ES-I3 (cell line): ENCODE measurements around the gene PODN.

Experiments used
- H3K36me3 ChIP-seq: 2 replicates; pipeline ENCODE4 v1.6.1; 2013; ENCODE audit warnings: mild to moderate bottlenecking, low read length, control low read depth, moderate library complexity; ENCODE audit not compliant: insufficient read depth
- H3K4me1 ChIP-seq: 2 replicates; pipeline ENCODE4 v1.6.1; 2013; ENCODE audit warnings: mild to moderate bottlenecking, control low read depth, low read length; ENCODE audit not compliant: insufficient read depth
- H3K9ac ChIP-seq: 2 replicates; pipeline ENCODE4 v1.6.1; 2013; ENCODE audit warnings: low read depth, mild to moderate bottlenecking, low read length, moderate library complexity
- H3K9me3 ChIP-seq: 2 replicates; pipeline ENCODE4 v1.6.1; 2013; ENCODE audit warnings: mild to moderate bottlenecking, low read length, moderate library complexity; ENCODE audit not compliant: control insufficient read depth, insufficient read depth

Gene PODN, protein sequence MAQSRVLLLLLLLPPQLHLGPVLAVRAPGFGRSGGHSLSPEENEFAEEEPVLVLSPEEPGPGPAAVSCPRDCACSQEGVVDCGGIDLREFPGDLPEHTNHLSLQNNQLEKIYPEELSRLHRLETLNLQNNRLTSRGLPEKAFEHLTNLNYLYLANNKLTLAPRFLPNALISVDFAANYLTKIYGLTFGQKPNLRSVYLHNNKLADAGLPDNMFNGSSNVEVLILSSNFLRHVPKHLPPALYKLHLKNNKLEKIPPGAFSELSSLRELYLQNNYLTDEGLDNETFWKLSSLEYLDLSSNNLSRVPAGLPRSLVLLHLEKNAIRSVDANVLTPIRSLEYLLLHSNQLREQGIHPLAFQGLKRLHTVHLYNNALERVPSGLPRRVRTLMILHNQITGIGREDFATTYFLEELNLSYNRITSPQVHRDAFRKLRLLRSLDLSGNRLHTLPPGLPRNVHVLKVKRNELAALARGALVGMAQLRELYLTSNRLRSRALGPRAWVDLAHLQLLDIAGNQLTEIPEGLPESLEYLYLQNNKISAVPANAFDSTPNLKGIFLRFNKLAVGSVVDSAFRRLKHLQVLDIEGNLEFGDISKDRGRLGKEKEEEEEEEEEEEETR

DNA sequence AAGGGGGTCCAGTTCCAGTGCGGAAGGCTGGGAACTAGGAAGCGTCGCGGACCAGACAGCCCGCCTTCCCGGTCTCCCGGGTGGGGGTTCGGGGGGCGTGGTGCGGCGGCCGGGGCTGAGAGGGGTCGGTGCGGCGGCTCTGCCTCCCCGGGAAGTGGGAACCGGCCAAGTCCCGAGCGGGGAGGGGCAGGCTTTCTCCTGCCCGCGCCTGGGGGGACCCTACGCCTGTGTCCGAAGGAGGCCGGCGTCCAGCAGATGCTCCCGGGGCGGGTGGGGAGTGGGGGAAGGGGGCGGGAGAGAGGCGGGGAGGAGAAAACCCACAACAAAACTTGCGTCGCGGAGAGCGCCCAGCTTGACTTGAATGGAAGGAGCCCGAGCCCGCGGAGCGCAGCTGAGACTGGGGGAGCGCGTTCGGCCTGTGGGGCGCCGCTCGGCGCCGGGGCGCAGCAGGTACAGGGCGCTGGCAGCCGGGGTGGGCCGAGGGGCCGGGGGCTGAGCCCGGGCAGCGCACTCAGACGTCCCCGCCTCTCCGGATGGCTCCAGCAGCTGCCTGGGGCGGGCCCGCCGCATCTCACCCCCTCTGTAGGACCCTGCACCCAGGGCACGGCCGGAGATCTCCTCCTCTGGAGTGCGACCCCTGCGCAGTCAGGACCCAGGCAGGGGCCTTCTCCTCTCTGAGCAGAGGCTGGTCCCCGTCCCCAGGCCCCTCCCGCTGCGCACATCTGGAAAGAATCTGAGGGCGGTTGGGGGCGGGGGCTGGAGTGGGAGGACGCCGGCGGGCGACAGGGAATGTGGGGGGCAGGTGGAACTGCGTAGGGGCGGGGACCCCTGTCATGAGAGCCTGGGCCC is at the start of gene PODN:
Gene PODN, plus strand, starts transcription at position 355 of the 849 bp plus-strand sequence. CDS start 7,643 bp downstream, outside the sequence.
- no peaks in the 10 kb centered on the region for H3K9me3 ChIP-seq
- no peaks in the 10 kb centered on the region for H3K36me3 ChIP-seq
- H3K9ac ChIP-seq = peak within 1 kb of the TSS; percentile 56
- H3K4me1 ChIP-seq = peaks cover 5% of the 10 kb centered on the region; the same call in 1 of the 2 replicates

DNA sequence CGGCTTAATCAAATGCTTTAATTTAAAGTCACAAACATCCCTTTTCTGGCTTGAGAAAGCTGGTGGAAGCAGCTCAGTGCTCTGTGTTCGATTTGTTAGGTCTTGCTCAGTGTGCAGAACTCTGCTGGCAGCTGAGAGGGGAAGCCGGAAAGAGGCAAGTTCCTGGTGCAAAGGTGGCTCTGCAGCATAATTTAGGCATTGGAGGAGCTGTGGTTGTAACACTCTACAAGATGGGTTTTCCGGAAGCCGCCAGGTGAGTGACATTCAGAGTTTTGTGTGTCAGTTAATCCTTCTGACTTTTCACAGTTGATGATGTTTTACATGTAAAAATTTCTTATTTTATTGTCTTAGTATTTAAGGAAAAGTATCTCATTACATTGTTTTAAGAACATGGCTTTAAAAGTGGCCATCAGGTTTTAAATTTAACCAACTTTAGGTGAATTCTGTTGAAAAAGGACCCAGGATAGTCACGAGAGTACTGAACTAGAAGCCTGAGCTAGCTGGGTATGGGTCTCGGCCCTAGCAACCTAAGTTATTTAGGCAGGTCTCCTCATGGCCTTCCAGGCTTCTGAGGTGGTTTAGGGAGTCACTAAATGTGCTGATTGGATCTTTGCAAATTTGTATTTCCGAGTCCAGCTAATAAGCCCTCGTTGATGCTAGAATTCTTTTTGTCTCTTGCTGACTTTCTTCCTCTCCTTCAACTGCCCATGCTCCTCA is 47.1 kb upstream of the PODN start:
- Histone ChIP-seq H3K4me1 (peaks cover 3% of the 10 kb centered on the region; the same call in 1 of the 2 replicates), H3K9me3 (no peaks in the 10 kb centered on the region), H3K9ac (peak overlapping the region; percentile 60), H3K36me3 (no peaks in the 10 kb centered on the region)

DNA sequence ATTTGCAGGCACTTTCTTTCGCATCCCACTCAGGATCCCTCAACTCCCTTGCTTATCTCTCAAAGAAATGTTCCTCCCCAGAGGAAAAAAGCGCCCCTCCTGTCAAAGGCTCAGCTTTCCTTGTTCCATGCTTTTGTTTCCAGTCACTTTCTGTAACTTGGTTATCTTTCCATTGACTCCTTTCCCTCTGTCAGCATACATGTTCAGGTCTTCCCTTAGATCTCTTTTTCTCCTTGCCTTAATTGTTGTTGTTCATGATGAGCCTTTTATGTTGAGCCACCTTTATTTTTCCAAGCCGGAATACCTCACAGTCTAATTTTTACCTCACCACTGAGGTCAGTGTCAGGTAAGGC is 46.5 kb upstream of the PODN start:
- peak overlapping the region; percentile 60 for H3K9ac ChIP-seq

DNA sequence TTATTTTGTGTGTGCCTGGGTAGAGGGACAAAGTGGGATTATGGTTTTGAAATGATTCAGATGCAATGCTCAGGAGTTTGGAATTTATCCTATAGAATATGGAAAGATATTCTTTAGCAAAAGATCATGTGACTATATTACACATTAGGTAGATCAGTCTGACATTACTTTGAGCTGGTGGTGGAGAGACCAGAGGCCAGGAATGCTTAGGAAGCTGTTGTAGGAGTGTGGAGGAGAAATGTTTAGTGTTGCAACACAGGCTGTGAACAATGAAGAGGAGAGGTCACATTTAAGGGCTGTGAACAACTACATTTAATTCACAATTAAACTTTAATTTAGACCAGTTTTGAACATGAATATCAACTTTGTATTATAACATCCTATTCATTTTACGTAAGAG is 45.3 kb upstream of the PODN start:
- Histone ChIP-seq H3K9ac (no peak overlapping the region), H3K4me1 (peaks cover 3% of the 10 kb centered on the region; the same call in 1 of the 2 replicates), H3K36me3 (no peaks in the 10 kb centered on the region), H3K9me3 (no peaks in the 10 kb centered on the region)

More for the DNA sequence above, 46.5 kb upstream of the PODN start:
- peaks cover 3% of the 10 kb centered on the region; the same call in 1 of the 2 replicates for H3K4me1 ChIP-seq
- H3K9me3 ChIP-seq = no peaks in the 10 kb centered on the region
- no peaks in the 10 kb centered on the region for H3K36me3 ChIP-seq

DNA sequence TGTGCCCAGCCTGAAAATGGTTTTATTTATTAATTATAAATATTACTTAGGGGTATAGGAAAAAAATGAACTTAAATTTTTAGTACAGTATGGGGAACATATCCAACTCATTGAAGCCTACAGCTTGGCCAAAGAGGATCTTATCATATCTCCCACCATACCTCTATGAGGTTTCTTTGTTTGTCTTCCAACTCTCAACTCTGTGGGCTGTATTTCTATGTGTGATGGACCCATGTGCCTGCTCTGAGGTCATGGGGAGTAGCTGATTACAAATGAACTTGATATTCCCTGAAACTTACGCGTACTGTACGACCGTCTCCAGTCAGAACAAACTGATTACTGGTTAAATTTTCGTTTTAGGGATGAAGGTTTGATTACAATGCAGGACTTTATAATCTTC is 41.4 kb upstream of the PODN start:
- no peak overlapping the region for H3K9ac ChIP-seq
- peaks cover 3% of the 10 kb centered on the region; the same call in 1 of the 2 replicates for H3K4me1 ChIP-seq
- H3K9me3 ChIP-seq = no peaks in the 10 kb centered on the region
- no peaks in the 10 kb centered on the region for H3K36me3 ChIP-seq

DNA sequence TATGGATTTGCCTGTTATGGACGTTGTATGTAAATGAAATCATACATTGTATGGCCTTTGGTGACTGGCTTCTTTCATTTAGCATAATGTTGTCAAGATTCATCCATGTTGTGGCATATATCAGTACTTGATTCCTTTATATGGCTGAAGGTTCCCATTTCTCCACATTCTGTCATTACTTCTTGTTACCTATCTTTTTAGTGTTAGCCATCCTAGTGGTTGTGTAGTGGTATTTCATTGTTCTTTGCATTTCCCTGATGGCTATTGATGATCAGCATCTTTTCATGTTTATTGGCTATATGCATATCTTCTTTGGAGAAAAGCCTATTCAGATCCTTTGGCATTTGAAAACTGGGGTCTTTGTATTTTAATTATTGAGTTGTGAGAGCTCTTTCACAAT is 39.8 kb upstream of the PODN start:
- Histone ChIP-seq H3K9me3 (no peaks in the 10 kb centered on the region), H3K36me3 (no peaks in the 10 kb centered on the region), H3K9ac (no peak overlapping the region), H3K4me1 (no peaks in the 10 kb centered on the region)

DNA sequence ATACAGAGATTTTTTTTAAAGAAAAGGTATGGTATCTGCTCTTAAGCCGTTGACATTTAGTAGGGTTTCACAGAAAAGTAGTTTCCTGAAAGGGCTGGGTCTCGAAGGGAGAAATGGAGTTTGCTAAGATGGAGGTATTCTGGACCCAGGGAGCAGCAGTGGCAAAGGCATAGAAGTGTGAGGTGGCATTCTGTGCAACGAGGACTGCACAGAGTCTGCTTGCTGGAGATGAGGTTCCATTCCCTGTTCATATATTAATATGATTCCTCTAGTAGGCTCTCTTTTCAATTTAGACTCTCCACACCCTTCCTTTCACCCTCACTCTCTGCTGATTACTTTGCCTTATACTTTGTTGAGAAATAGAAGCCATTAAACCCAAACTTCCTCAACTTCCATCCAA is 38.5 kb upstream of the PODN start:
- H3K4me1 ChIP-seq = no peaks in the 10 kb centered on the region
- no peaks in the 10 kb centered on the region for H3K9me3 ChIP-seq
- H3K36me3 ChIP-seq = no peaks in the 10 kb centered on the region
- no peak overlapping the region for H3K9ac ChIP-seq

DNA sequence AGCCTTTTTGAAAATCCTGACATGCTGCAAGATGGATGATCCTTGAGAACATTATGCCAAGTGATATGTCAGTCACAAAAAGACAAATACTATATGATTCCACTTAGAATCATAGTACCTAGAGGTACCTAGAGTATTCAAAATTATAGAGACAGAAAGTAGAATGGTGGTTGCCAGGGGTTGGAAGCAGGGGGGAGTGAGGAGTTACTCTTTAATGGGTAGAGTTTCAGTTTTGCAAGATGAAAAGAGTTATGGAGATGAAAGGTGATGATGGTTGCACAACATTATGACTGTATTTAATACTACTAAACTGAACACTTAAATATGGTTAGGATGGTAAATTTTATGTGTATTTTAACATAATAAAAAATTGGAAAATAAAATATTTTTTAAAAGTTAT is 37.9 kb upstream of the PODN start:
- Histone ChIP-seq H3K9ac (no peak overlapping the region), H3K4me1 (no peaks in the 10 kb centered on the region), H3K9me3 (no peaks in the 10 kb centered on the region)

DNA sequence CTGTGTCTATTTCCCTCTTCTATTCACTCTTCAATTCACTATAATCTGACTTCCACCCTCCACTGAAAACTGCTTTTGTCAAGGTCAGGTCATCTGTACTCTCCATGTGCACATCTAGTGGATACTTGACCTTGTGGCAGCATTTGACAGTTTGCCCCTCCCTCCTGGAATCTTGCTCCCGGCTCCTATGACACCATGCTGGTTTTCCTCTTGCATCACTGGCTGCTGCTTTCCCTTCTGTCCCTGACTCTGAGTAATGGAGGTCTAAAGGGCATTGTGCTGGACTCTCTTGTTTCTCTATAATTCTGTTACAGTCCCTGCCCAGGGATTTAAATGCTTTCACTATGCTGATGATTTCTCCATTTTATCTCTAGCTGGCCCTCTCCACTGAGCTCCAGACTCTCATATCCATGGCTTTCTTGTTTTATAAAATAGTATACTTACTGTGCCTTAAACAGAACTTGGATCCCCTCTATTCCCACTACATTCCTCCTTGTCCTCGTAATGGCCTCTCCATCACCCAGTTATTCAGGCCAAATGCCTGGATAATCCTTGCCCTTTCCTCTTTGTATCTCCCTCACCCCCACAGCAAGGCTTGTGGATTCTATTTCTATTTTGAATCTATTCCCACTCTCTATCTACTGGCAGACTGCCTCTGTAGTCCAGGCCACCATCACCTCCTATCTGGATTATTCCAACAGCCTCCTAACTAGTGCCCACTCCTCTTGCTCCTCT is 36.8 kb upstream of the PODN start:
- Histone ChIP-seq H3K4me1 (no peaks in the 10 kb centered on the region), H3K36me3 (no peaks in the 10 kb centered on the region), H3K9me3 (no peaks in the 10 kb centered on the region), H3K9ac (no peak overlapping the region)

More for the DNA sequence above, 37.9 kb upstream of the PODN start:
- H3K36me3 ChIP-seq = no peaks in the 10 kb centered on the region

DNA sequence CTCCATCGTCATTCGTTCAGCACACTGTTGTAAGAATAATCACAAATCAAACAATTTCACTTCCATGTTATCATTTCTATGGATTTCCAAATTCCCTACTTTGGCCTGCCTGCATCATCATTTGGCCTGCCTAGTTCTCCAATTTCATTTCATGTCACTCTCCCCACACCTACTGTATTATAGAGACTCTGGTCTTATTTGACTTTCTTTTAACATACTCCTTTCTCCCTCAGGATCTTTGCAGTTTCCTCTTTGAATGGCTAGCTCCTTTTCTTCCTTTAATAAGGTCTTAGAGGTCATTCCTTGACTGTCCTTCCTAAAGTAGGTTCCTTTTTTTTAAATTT is 36.3 kb upstream of the PODN start:
- H3K9ac ChIP-seq = no peak overlapping the region
- H3K9me3 ChIP-seq = no peaks in the 10 kb centered on the region
- H3K4me1 ChIP-seq = no peaks in the 10 kb centered on the region
- H3K36me3 ChIP-seq = no peaks in the 10 kb centered on the region

DNA sequence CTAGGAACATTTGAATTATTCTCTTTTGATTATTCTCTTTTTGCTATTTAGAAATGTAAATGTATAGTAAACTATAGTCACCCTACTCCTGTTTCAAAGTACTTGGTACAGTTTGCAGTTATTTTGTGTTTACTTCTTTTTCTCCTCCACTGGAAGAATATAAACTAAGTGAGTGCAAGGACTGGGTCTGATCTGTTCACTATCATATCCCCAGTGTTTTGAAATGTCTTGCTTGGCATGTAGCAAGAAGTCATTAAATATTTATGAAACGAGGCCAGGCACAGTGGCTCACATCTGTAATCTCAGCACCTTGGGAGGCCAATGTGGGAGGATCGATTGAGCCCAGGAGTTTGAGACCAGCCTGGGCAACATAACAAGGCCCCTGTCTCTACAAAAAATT is 35.8 kb upstream of the PODN start:
- H3K9ac ChIP-seq = no peak overlapping the region
- no peaks in the 10 kb centered on the region for H3K4me1 ChIP-seq
- no peaks in the 10 kb centered on the region for H3K36me3 ChIP-seq
- no peaks in the 10 kb centered on the region for H3K9me3 ChIP-seq

DNA sequence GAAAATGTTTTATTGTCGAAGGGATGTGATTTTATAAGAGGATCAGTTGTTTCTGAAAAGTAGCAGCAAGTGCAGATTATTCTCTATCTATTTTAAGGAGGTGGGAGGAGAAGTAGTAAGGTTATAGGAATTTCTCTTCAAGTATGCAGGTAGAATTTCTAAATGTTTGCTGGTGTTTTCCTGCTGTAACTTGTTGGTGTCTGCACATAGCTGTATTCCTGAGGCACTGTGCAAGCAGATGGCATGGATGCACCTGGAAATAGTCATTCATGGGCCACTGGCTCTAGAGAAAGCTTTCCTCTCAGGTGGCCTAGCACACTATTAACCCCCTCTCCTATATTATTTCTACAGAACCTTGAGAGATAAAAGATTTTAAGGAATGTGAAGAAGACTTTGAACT is 30.3 kb upstream of the PODN start:
- no peak overlapping the region for H3K9ac ChIP-seq
- H3K9me3 ChIP-seq = no peaks in the 10 kb centered on the region
- H3K4me1 ChIP-seq = no peaks in the 10 kb centered on the region
- no peaks in the 10 kb centered on the region for H3K36me3 ChIP-seq

DNA sequence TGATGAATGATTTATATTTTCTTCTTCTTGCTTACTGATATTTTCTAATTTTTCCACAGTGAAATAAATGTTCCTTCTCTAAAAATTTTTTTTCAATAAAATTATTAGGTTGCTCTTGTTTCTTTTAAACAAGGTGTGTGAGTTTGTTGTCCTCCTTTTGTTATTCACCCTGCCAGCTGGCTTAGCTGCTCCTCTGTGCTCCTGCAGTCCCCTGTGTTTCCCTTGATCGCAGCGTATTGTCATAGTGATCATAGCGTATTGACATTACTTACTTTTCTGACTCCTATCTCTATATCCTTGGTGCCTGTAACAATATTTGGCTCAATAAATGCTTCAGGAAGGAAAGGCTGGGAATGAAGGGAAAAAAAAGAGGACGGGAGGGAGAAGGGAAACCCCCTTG is 24.9 kb upstream of the PODN start:
- H3K36me3 ChIP-seq = no peaks in the 10 kb centered on the region
- H3K4me1 ChIP-seq = no peaks in the 10 kb centered on the region
- H3K9me3 ChIP-seq = no peaks in the 10 kb centered on the region
- no peak overlapping the region for H3K9ac ChIP-seq
